Tibial nerve (tissue), 4 donors: Measurements from ENCODE around the gene SREBF2. TPM values are rescaled to one million over a fixed set of nuclear protein-coding genes. Genes with fewer than 3 reads are reported as not detected.

Experiments used
- DNase-seq, 2 donors: peaks; one replicate each; pipeline ENCODE4 v3.0.0-alpha.2; 2019; ENCODE audit warnings: low spot score in 2 of 2
- H3K27ac ChIP-seq, 4 donors: fragments of 200-600 bp; sonication (generic) in 3 of 4; one replicate each; pipeline ENCODE4 v1.5.1; 2017 to 2019; ENCODE audit warnings: mild to moderate bottlenecking in 1 of 4
- H3K27me3 ChIP-seq, 2 donors: fragments of 200-600 bp; sonication (generic) in 1 of 2; one replicate each; pipeline versions ENCODE4 v1.5.1 to v1.6.0; 2017 to 2019
- H3K36me3 ChIP-seq, 3 donors: fragments of 200-600 bp; sonication (generic); one replicate each; pipeline ENCODE4 v1.5.1; 2018 to 2019
- H3K4me1 ChIP-seq, 4 donors: fragments of 200-600 bp; sonication (generic) in 3 of 4; one replicate each; pipeline ENCODE4 v1.5.1; 2017 to 2019
- H3K4me3 ChIP-seq, 4 donors: fragments of 200-600 bp; sonication (generic) in 3 of 4; one replicate each; pipeline ENCODE4 v1.5.1; 2017 to 2019; ENCODE audit warnings: mild to moderate bottlenecking in 1 of 4, moderate library complexity in 1 of 4
- H3K9me3 ChIP-seq, 4 donors: fragments of 200-600 bp; sonication (generic) in 3 of 4; one replicate each; pipeline ENCODE4 v1.5.1; 2017 to 2019
- EP300 ChIP-seq, 2 donors: sonication (generic); formaldehyde crosslinking; IDR thresholded peaks; one replicate each; pipeline ENCODE4 v1.6.1; 2017; ENCODE audit warnings: antibody characterized with exemption in 2 of 2, mild to moderate bottlenecking in 1 of 2
- POLR2A ChIP-seq, 2 donors: fragments of 450-650 bp; IDR thresholded peaks; one replicate each; pipeline ENCODE4 v1.6.1; 2017; ENCODE audit warnings: antibody characterized with exemption in 2 of 2, mild to moderate bottlenecking in 2 of 2, moderate library complexity in 2 of 2
- WGBS, 2 donors: methylation state at CpG; one replicate each; pipeline ENCODE4 v1.1.5; 2018; 5-methylcytosine and 5-hydroxymethylcytosine counted together
- total RNA-seq, 4 donors: library from RNA; depleted of rRNA; stranded (reverse); fragments of >200 nt; gene quantifications; one replicate each; pipeline ENCODE4 v1.1.0, GENCODE V29; 2016
- TF ChIP-seq, protein P1 (sequence below), 5 experiments: fragments of 200-600 bp in 3 of 5; fragments of 450-650 bp in 2 of 5; sonication (generic) in 3 of 5; IDR thresholded peaks; one replicate each; pipeline ENCODE4 v1.5.1; 2016 to 2019; ENCODE audit warnings: antibody characterized with exemption in 5 of 5, mild to moderate bottlenecking in 3 of 5, moderate library complexity in 2 of 5

Gene SREBF2
- total RNA-seq, 4 donors from 2014 or later, result 73.5 to 157 (median 129) TPM

DNA sequence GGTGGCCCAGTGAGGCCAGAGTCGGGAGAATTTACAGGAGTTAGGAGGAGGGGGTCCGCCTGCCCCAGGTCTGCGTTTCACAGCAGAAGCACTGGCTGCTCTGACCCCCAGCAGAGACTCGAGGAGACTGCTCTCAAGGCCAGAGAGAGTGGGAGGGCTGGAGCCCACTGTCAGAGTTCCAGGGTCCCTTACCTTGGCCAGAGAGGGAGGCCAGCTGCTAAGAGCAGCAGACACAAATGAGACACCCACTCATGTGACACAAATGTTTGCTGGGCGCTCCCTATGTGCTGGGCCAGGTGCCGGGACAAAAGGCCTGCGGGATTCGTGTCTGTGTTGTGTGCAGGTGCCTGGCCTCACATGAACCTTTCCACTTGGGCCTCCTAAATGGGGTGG is 96.5 kb downstream of the SREBF2 start:
- peaks cover 0 to 21% of the 10 kb centered on the region in 2 donors for H3K27me3 ChIP-seq
- TF ChIP-seq, protein P1, sequence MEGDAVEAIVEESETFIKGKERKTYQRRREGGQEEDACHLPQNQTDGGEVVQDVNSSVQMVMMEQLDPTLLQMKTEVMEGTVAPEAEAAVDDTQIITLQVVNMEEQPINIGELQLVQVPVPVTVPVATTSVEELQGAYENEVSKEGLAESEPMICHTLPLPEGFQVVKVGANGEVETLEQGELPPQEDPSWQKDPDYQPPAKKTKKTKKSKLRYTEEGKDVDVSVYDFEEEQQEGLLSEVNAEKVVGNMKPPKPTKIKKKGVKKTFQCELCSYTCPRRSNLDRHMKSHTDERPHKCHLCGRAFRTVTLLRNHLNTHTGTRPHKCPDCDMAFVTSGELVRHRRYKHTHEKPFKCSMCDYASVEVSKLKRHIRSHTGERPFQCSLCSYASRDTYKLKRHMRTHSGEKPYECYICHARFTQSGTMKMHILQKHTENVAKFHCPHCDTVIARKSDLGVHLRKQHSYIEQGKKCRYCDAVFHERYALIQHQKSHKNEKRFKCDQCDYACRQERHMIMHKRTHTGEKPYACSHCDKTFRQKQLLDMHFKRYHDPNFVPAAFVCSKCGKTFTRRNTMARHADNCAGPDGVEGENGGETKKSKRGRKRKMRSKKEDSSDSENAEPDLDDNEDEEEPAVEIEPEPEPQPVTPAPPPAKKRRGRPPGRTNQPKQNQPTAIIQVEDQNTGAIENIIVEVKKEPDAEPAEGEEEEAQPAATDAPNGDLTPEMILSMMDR (IDR thresholded peaks at IDR 0.05), result no peak
- TF ChIP-seq EP300 (IDR thresholded peaks at IDR 0.05) (no peak), POLR2A (IDR thresholded peaks at IDR 0.05) (no peak)
- no peaks in the 10 kb centered on the region for H3K9me3 ChIP-seq
- no peak overlapping the region for H3K4me3 ChIP-seq
- peaks cover 0 to 16% (median 3%) of the 10 kb centered on the region in 4 donors for H3K4me1 ChIP-seq
- no peaks in the 10 kb centered on the region for H3K36me3 ChIP-seq
- 73 to 77% methylated on average over 6 to 8 of the region's 8 CpGs for WGBS, 2 donors
- no peak overlapping the region for H3K27ac ChIP-seq
- DNase-seq, result no peak

DNA sequence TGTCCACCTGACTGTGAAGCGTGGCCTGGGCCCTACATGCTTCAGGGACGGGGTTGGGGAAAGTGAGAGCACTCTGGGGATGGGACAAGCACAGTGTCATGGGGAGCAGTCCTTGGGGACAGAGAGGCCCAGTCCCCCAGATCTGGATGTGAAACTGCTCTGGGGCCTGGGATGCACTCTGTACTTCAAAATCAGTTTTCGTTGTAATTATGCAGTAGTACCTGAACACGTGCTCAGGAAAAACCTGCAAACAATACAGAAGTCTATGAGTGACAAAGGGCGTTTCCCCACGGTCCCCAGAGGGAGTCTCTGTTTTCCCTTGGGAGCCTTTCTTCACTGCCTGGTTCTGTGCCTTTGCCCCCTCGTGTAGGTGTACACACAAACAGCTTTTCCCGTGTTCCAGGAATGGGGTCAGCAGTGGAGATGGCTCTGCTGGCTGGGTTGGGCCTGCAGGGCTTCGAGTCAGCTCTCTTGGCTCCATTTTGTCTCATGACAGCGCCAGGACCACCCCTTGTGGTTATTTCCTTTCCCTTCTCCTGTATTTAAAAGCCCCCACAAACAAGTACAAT is 98.9 kb downstream of the SREBF2 start:
- 76 to 79% methylated on average over 10 of the region's 10 CpGs for WGBS, 2 donors
- TF ChIP-seq POLR2A (IDR thresholded peaks at IDR 0.05) (no peak), EP300 (IDR thresholded peaks at IDR 0.05) (no peak)
- TF ChIP-seq, protein P1 (IDR thresholded peaks at IDR 0.05), result no peak
- Histone ChIP-seq H3K9me3 (no peaks in the 10 kb centered on the region), H3K36me3 (no peaks in the 10 kb centered on the region), H3K4me3 (no peak overlapping the region), H3K27me3 (peaks cover 0 to 7% of the 10 kb centered on the region in 2 donors), H3K4me1 (peaks cover 0 to 2% (median under 1%) of the 10 kb centered on the region in 4 donors), H3K27ac (no peak overlapping the region)
- no peak for DNase-seq

DNA sequence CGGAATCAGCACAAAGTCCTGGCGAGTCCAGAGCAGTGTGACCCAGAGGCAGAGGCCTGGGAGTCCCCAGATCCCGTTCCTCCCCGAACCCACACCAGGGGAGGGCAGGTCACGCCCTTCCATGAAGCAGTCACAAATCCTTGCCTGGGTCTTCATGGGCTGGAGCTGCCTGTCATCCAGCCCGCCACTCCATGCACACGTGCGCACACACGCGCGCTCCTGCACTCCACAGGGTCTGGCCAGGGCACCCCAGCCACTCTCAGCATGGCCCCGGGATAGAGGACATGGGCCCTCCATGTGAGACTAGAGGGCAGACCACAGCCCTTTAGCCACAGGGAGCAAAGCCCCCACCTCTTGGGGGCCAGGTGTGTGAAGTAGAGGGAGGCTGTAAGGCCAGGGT is 99.4 kb downstream of the SREBF2 start:
- 92 to 93% methylated on average over 9 to 12 of the region's 12 CpGs for WGBS, 2 donors
- Histone ChIP-seq H3K27ac (no peak overlapping the region), H3K4me3 (no peak overlapping the region), H3K27me3 (peaks cover 0 to 2% of the 10 kb centered on the region in 2 donors), H3K4me1 (no peaks in the 10 kb centered on the region), H3K36me3 (no peaks in the 10 kb centered on the region), H3K9me3 (no peaks in the 10 kb centered on the region)
- TF ChIP-seq POLR2A (IDR thresholded peaks at IDR 0.05), result no peak
- TF ChIP-seq, protein P1 (IDR thresholded peaks at IDR 0.05), result no peak
- no peak for TF ChIP-seq EP300 (IDR thresholded peaks at IDR 0.05)
- DNase-seq, result no peak

DNA sequence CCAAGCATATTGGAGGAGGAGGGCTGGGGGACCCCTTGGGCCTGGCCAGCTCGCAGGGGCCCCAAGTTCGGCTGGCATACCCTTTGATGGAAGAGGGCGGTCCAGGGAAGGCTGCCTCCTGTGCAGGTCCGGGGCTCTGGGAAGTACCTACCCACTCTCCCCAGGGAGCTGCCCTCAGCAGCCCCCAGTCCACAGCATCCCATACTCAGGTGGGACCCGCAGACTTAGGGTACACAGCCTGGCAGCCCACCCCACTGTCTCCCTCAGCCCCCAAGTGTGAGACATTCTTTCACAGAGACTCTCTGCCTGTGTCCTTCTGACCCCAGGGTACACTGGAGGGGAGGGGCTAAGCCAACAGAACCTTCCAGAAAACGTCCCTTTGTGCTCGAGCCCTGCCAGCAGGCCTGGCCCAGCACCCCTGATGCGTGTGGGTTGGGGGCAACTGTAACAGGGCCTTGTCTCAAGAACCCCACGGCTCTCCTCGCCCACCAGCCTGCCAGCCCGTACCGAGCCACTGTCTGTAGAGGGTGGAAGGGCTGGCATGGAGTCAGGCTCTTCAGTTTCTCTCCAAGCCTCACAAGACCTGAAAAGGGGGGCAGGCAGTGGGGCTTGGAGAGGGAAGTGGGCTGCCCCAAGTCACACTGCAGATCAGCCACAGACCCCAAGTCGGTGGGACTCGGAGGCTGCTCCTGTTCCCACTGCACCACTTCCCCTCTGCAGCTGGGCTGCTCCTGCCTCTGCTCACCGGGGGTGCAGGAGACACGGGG is 100.7 kb downstream of the SREBF2 start:
- Histone ChIP-seq H3K36me3 (no peaks in the 10 kb centered on the region), H3K27ac (peak overlapping the region in 1 of 4 donors; percentile 35), H3K4me3 (no peak overlapping the region), H3K4me1 (peaks cover 0 to under 1% (median 0%) of the 10 kb centered on the region in 4 donors), H3K27me3 (no peaks in the 10 kb centered on the region), H3K9me3 (no peaks in the 10 kb centered on the region)
- no peak for DNase-seq
- TF ChIP-seq POLR2A (IDR thresholded peaks at IDR 0.05), result no peak
- no peak for TF ChIP-seq EP300 (IDR thresholded peaks at IDR 0.05)
- TF ChIP-seq, protein P1 (IDR thresholded peaks at IDR 0.05), result no peak
- 65 to 67% methylated on average over 11 to 13 of the region's 16 CpGs for WGBS, 2 donors
